Esophagus squamous epithelium (tissue), 5 donors: ENCODE results near the gene BTG4. TPM values are rescaled to one million over a fixed set of nuclear protein-coding genes. Genes with fewer than 3 reads are reported as not detected.

Experiments used
- DNase-seq: peaks from one replicate; lab custom pipeline; 2025; lab: John Stamatoyannopoulos, UW
- H3K27ac ChIP-seq, 4 donors: fragments of 200-600 bp; sonication (generic); one replicate each; pipeline ENCODE4 v1.5.1; 2016 to 2019; ENCODE audit warnings: mild to moderate bottlenecking in 1 of 4
- H3K27me3 ChIP-seq, 4 donors: fragments of 200-600 bp; sonication (generic); 1 replicate in 3 of 4; 2 replicates in 1 of 4; pipeline versions ENCODE4 v1.5.1 to v1.6.0; 2017 to 2021; ENCODE audit warnings: antibody characterized with exemption in 1 of 4
- H3K36me3 ChIP-seq, 3 donors: fragments of 200-600 bp; sonication (generic); one replicate each; pipeline ENCODE4 v1.5.1; 2016 to 2019
- H3K4me1 ChIP-seq, 3 donors: fragments of 200-600 bp; sonication (generic); one replicate each; pipeline ENCODE4 v1.5.1; 2017 to 2019
- H3K4me3 ChIP-seq, 4 donors: fragments of 200-600 bp; sonication (generic); 1 replicate in 3 of 4; 2 replicates in 1 of 4; pipeline ENCODE4 v1.5.1; 2016 to 2019; ENCODE audit warnings: mild to moderate bottlenecking in 2 of 4, moderate library complexity in 1 of 4
- H3K9me3 ChIP-seq, 3 donors: fragments of 200-600 bp; sonication (generic); one replicate each; pipeline ENCODE4 v1.5.1; 2016 to 2019
- POLR2A ChIP-seq, 4 donors: fragments of 450-650 bp; IDR thresholded peaks; one replicate each; pipeline ENCODE4 v1.6.1; 2017; ENCODE audit warnings: antibody characterized with exemption in 4 of 4, mild to moderate bottlenecking in 4 of 4, moderate library complexity in 3 of 4
- WGBS, 2 donors: methylation state at CpG; one replicate each; pipeline ENCODE4 v1.1.5; 2018; 5-methylcytosine and 5-hydroxymethylcytosine counted together
- intact Hi-C: fragments of 100-400 bp; cut with DNase I; formaldehyde crosslinking; loops from one replicate; pipeline ENCODE4 v1.15.0; 2022
- total RNA-seq, 4 donors: library from RNA; depleted of rRNA; stranded (reverse); fragments of >200 nt; gene quantifications; one replicate each; pipeline ENCODE4 v1.1.0, GENCODE V29; 2016
- TF ChIP-seq, protein P1 (sequence below), 6 experiments: fragments of 450-650 bp in 4 of 6; fragments of 200-600 bp in 2 of 6; sonication (generic) in 2 of 6; IDR thresholded peaks; one replicate each; pipeline ENCODE4 v1.5.1; 2016 to 2019; ENCODE audit warnings: antibody characterized with exemption in 6 of 6, mild to moderate bottlenecking in 4 of 6, moderate library complexity in 4 of 6
- donor health status: DM: yes; HTN: yes; CAD: no.

The BTG4 gene
- total RNA-seq, 4 donors from 2014 or later = not detected

DNA sequence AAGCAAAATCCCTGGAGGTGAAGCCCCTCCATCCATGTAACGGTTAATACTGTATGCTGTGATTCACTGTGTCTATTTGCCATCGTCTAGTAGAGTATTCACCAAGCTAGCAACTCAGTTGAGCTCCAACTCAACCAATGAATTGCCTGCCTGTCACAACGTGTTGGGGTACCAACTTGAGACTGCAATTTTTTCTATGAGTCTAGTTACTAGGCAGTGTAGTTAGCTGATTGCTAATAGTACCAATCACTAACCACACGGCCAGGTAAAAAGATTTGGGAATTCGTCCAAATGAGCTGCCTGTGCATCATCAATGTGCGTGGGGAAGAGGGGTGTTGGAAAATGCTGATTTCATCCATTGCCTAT lies 1.0 kb upstream of the BTG4 start:
- no peaks in the 10 kb centered on the region for H3K36me3 ChIP-seq
- TF ChIP-seq, protein P1, sequence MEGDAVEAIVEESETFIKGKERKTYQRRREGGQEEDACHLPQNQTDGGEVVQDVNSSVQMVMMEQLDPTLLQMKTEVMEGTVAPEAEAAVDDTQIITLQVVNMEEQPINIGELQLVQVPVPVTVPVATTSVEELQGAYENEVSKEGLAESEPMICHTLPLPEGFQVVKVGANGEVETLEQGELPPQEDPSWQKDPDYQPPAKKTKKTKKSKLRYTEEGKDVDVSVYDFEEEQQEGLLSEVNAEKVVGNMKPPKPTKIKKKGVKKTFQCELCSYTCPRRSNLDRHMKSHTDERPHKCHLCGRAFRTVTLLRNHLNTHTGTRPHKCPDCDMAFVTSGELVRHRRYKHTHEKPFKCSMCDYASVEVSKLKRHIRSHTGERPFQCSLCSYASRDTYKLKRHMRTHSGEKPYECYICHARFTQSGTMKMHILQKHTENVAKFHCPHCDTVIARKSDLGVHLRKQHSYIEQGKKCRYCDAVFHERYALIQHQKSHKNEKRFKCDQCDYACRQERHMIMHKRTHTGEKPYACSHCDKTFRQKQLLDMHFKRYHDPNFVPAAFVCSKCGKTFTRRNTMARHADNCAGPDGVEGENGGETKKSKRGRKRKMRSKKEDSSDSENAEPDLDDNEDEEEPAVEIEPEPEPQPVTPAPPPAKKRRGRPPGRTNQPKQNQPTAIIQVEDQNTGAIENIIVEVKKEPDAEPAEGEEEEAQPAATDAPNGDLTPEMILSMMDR (IDR thresholded peaks at IDR 0.05) = no peak
- TF ChIP-seq POLR2A (IDR thresholded peaks at IDR 0.05) = no peak
- peak overlapping the region in 1 of 4 donors; percentile 76 for H3K4me3 ChIP-seq
- no peak overlapping the region for H3K27ac ChIP-seq
- intact Hi-C loops = no loop called here
- WGBS, 2 donors = 15 to 63% methylated on average over 3 to 6 of the region's 6 CpGs
- H3K27me3 ChIP-seq = peaks cover 0 to 39% (median 4%) of the 10 kb centered on the region in 4 donors
- no peaks in the 10 kb centered on the region for H3K9me3 ChIP-seq
- H3K4me1 ChIP-seq = peaks cover 4 to 22% (median 12%) of the 10 kb centered on the region in 3 donors
- DNase-seq = no peak

DNA sequence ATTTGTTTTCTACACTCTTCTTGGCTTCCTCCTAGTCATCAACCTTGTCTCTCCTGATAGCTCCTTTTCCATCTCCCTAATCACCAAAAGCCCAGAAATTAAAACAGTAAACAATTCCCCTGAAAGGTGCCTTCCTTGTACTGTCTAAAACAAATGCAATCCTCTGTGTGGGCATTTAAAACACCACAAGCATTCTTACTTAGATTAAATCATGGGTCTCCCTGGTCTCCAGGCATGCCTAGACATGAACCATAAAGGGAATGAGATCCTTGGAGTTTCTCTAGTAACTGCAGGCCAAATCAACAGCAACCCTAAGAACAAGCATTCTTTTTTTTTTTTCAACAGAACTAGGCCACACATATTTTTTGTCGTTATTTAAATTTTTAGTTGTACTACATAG lies 1.9 kb downstream of the BTG4 start:
- DNase-seq = no peak
- no peaks in the 10 kb centered on the region for H3K36me3 ChIP-seq
- H3K9me3 ChIP-seq = no peaks in the 10 kb centered on the region
- TF ChIP-seq, protein P1 (IDR thresholded peaks at IDR 0.05) = no peak
- TF ChIP-seq POLR2A (IDR thresholded peaks at IDR 0.05) = no peak
- WGBS, 2 donors = 42 to 59% methylated on average over 1 of the region's 1 CpG
- intact Hi-C loops = no loop called here
- no peak overlapping the region for H3K4me3 ChIP-seq
- H3K4me1 ChIP-seq = peaks cover 4 to 22% (median 12%) of the 10 kb centered on the region in 3 donors
- no peak overlapping the region for H3K27ac ChIP-seq
- peaks cover 0 to 45% (median 4%) of the 10 kb centered on the region in 4 donors for H3K27me3 ChIP-seq

DNA sequence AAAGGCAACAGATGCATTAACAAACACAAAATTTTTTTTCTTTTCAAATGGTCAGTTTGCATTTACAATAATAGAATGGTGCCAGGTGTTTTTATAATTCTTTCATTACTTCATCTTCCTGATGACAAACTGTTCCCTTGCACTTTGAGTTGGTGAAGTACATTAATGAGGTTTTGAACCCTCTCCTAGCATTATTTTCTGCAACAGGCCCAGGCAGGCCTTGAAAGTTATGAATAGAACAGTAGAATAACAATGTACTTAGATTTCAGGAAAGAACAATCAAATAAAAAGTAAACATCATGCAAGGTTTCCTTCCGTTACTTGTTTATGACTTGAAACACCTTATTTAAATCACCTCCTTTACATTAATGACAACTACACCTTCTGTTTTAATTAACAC lies 9.6 kb downstream of the BTG4 start:
- intact Hi-C loops = no loop called here
- WGBS, 2 donors = 43 to 57% methylated on average over 1 of the region's 1 CpG
- Histone ChIP-seq H3K36me3 (no peaks in the 10 kb centered on the region), H3K27me3 (peaks cover 0 to 12% (median 0%) of the 10 kb centered on the region in 4 donors), H3K27ac (no peak overlapping the region), H3K9me3 (no peaks in the 10 kb centered on the region), H3K4me3 (no peak overlapping the region), H3K4me1 (peaks cover 0 to 6% (median 5%) of the 10 kb centered on the region in 3 donors)
- TF ChIP-seq, protein P1 (IDR thresholded peaks at IDR 0.05) = no peak
- TF ChIP-seq POLR2A (IDR thresholded peaks at IDR 0.05) = no peak
- no peak for DNase-seq

DNA sequence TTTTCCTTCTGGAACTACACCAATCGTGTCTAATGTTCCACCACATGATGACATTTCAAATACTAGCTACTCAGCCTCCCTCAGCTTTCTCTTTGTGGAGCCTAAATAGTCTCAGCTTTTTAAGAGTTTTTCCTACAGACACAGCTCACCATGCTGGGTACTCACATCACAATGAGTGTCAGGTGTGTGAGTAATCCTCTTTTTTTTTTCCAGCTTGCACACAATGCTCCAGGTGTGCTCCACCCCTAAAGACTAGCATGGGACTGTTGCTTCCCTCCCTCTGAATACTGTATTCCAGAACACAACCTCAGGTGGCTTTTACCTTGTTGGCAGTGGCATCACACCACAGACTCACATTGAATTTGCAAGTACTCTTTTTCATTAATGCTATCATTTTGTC lies 11.7 kb downstream of the BTG4 start:
- WGBS, 2 donors = 35 to 59% methylated on average over 1 of the region's 1 CpG

DNA sequence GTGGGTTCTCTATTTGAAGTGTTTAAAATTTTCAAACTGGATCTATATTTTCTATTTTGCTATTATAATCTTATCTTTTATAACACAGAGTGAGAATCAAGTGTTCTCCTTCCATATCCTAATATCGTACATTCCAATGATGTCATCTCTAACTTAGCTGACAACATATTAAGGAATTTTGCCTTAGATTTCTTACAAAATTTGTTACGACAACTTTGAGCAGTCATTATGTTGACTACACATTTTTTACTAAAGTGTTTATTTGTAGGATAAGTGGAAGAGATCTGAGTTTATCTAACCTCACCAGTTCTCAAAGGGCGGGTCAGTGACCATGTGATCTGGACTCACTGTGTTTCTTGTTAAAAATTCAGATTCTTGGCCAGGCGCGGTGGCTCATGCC lies 12.7 kb downstream of the BTG4 start:
- WGBS, 2 donors = 82 to 83% methylated on average over 5 of the region's 5 CpGs
- Histone ChIP-seq H3K4me1 (peaks cover 0 to 6% (median 5%) of the 10 kb centered on the region in 3 donors), H3K4me3 (no peak overlapping the region), H3K27ac (no peak overlapping the region), H3K36me3 (no peaks in the 10 kb centered on the region), H3K27me3 (peaks cover 0 to 19% (median 0%) of the 10 kb centered on the region in 4 donors), H3K9me3 (no peaks in the 10 kb centered on the region)
- DNase-seq = no peak
- TF ChIP-seq, protein P1 (IDR thresholded peaks at IDR 0.05) = no peak
- TF ChIP-seq POLR2A (IDR thresholded peaks at IDR 0.05) = no peak
- intact Hi-C loops = no loop called here

More for the DNA sequence above, 11.7 kb downstream of the BTG4 start:
- no peak overlapping the region for H3K4me3 ChIP-seq
- no peaks in the 10 kb centered on the region for H3K9me3 ChIP-seq
- no peak for DNase-seq
- TF ChIP-seq, protein P1 (IDR thresholded peaks at IDR 0.05) = no peak
- no peak for TF ChIP-seq POLR2A (IDR thresholded peaks at IDR 0.05)
- intact Hi-C loops = no loop called here
- H3K27ac ChIP-seq = no peak overlapping the region
- peaks cover 0 to 16% (median 0%) of the 10 kb centered on the region in 4 donors for H3K27me3 ChIP-seq
- H3K36me3 ChIP-seq = no peaks in the 10 kb centered on the region
- peaks cover 0 to 6% (median 5%) of the 10 kb centered on the region in 3 donors for H3K4me1 ChIP-seq
